Upper lobe of right lung (tissue), 1 donor: ENCODE results near the gene ZDHHC14. TPM values are rescaled to one million over a fixed set of nuclear protein-coding genes. Genes with fewer than 3 reads are reported as not detected.

Experiments
- ATAC-seq: fragments of 200-7000 bp; cut with Tn5 transposase; one replicate; pipeline ENCODE4 v1.9.1; 2020; ENCODE audit warnings: mild to moderate bottlenecking, moderate library complexity
- DNase-seq: peaks from one replicate; pipeline ENCODE4 v3.0.0-alpha.2; 2020
- H3K27ac ChIP-seq: fragments of 200-600 bp; one replicate; pipeline ENCODE4 v1.8.0; 2022
- H3K27me3 ChIP-seq: fragments of 200-600 bp; one replicate; pipeline ENCODE4 v1.8.0; 2022; ENCODE audit warnings: mild to moderate bottlenecking
- H3K36me3 ChIP-seq: fragments of 200-600 bp; one replicate; pipeline ENCODE4 v1.8.0; 2022
- H3K4me1 ChIP-seq: fragments of 200-600 bp; one replicate; pipeline ENCODE4 v1.8.0; 2022
- H3K4me3 ChIP-seq: fragments of 200-600 bp; one replicate; pipeline ENCODE4 v1.8.0; 2022; ENCODE audit warnings: mild to moderate bottlenecking
- H3K9me3 ChIP-seq: fragments of 200-600 bp; one replicate; pipeline ENCODE4 v1.8.0; 2022
- CTCF ChIP-seq: fragments of 200-600 bp; IDR thresholded peaks from one replicate; pipeline ENCODE4 v1.8.0; 2022; ENCODE audit warnings: antibody characterized with exemption
- intact Hi-C: fragments of 100-400 bp; cut with DNase I; formaldehyde crosslinking; loops from one replicate; pipeline ENCODE4 v1.11.0; 2022
- total RNA-seq: library from RNA; stranded (reverse); fragmentation: NEBNext Ultra II Directional; extraction: Animal tissue kit (Norgen Biotek cat#: 25700); gene quantifications from one replicate; pipeline ENCODE4 v1.2.1, GENCODE V29; 2021
- donor health status: DM: no; HTN: yes; CAD: no; lungs with severe emphysema.

Gene ZDHHC14
- total RNA-seq, 1 donor from 2014 or later: 12.2 TPM

GRCh38 chr6:157488716-157489118 lies 107.7 kb downstream of the ZDHHC14 start:
- no peak overlapping the region for H3K4me3 ChIP-seq

DNA sequence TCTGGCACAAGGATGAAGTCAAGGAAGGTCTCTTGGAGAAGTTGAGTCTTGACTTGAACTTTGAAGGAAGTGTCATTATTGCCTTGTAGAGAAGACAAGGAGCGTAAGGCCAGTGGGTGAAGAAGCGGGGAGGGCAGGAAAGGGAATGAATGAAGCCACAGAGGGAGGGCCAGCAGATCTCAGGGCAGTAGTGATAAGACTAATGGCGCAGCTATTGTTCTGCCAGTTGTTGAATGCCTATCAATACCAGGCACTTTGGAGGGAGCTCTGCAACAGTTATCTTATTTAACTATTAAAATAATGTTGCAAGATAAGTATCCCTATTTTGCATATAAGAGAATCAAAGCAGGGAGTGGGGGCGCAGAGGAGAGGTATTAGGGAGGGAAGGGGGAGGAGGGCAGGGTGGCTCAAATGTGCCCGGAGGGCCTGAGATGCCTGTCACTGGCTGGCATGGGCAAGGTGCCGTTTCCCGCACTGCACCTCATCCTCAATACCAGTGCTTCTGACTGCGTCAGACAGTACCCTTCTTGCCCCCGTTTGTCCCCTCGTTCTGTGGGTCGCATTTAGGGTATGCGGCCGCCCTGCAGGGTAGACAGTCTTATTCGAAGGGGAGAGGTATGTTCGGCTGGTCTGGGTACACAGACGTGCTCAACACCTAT lies 109.8 kb downstream of the ZDHHC14 start:
- intact Hi-C loops: no loop called here
- no peaks in the 10 kb centered on the region for H3K36me3 ChIP-seq
- no peak for ATAC-seq
- DNase-seq: no peak
- H3K9me3 ChIP-seq: no peaks in the 10 kb centered on the region
- peaks cover 3% of the 10 kb centered on the region for H3K27me3 ChIP-seq
- H3K4me1 ChIP-seq: no peaks in the 10 kb centered on the region
- no peak overlapping the region for H3K4me3 ChIP-seq
- no peak overlapping the region for H3K27ac ChIP-seq
- TF ChIP-seq CTCF: no peak

More at GRCh38 chr6:157488716-157489118, 107.7 kb downstream of the ZDHHC14 start:
- H3K27me3 ChIP-seq: peaks cover 3% of the 10 kb centered on the region
- H3K4me1 ChIP-seq: no peaks in the 10 kb centered on the region
- TF ChIP-seq CTCF: no peak
- no peaks in the 10 kb centered on the region for H3K36me3 ChIP-seq
- H3K9me3 ChIP-seq: no peaks in the 10 kb centered on the region
- DNase-seq (no peak), ATAC-seq (no peak)
- intact Hi-C loops: no loop called here
- H3K27ac ChIP-seq: no peak overlapping the region

DNA sequence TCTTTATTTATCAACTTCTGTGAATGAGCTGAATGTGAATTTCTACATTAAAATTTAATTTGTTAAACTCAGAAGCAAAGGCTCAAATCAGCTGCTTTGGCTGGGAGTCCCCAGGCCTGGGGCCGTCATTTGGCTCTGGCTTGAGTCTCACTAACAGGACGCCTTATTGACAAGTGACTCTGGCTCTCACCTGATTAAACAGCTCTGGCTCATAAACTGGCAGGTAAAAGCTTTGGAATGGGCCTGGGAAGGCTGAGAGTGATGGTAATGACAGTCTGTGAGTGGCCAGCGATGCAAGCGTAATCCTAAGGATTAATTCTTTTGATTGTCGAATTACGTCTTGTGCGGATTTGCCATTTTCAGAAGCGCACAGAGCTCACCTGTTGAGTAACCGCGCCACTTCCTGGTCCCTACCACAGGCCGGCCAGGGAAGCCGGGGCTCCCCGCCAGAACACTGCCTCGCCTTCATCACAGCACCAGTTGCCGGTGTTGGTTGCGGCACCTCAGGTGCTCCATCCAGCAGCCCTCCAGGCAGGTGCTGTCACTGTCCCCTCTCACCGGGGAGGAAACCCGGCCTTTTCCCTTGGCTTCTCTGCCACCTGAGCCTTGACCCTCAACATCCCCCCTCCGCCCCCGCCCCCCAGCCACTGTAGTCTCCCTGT lies 110.7 kb downstream of the ZDHHC14 start:
- no peaks in the 10 kb centered on the region for H3K9me3 ChIP-seq
- no peak overlapping the region for H3K4me3 ChIP-seq
- no peaks in the 10 kb centered on the region for H3K36me3 ChIP-seq
- no peak for ATAC-seq
- H3K27ac ChIP-seq: no peak overlapping the region
- TF ChIP-seq CTCF: no peak
- intact Hi-C loops: no loop called here
- H3K27me3 ChIP-seq: peaks cover 3% of the 10 kb centered on the region
- H3K4me1 ChIP-seq: no peaks in the 10 kb centered on the region
- no peak for DNase-seq

DNA sequence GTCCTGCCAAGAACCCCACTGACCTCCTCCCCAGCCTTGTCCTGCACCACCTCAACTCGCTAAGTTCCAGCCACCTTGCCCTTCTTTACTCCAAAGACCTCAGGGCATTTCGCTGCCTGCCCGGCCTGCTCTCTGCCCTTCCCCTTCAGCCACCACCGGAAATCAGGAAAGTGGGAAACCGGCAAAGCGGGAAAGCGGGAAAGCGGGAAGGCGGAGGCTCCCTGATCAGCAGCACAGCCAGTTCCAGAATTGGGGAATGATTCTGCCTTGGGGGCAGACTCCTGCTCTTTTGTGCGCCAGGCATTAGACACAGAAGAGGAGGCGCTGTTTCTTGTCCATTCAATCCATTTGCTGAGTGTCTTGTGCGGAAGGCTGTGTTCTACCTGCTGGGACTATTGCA lies 111.3 kb downstream of the ZDHHC14 start:
- Histone ChIP-seq H3K27ac (no peak overlapping the region), H3K4me1 (no peaks in the 10 kb centered on the region), H3K4me3 (no peak overlapping the region), H3K9me3 (no peaks in the 10 kb centered on the region), H3K27me3 (peaks cover 3% of the 10 kb centered on the region), H3K36me3 (no peaks in the 10 kb centered on the region)
- TF ChIP-seq CTCF: no peak
- intact Hi-C loops: no loop called here
- DNase-seq: no peak
- no peak for ATAC-seq

DNA sequence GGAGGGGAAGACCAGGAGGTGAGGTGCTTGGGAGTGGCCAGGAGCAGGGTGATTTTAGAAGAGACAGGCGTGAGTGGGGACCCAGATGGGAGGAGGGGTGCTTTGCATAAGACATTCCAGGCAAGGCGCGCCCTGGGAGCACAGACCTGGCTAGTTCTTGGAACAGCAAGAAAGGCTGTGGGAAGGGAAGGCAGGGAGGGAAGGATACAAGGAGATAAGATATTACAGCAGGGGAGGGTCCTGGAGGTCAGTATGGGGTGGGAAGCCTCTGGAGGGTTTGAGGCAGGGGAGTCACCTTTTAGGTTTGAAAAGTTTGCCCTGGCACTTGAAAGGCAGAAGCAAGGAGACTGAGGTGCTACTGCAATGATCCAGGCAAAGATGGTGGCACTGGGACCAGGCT lies 111.8 kb downstream of the ZDHHC14 start:
- no peaks in the 10 kb centered on the region for H3K4me1 ChIP-seq
- intact Hi-C loops: no loop called here
- H3K4me3 ChIP-seq: no peak overlapping the region
- ATAC-seq: no peak
- H3K9me3 ChIP-seq: no peaks in the 10 kb centered on the region
- no peaks in the 10 kb centered on the region for H3K36me3 ChIP-seq
- H3K27me3 ChIP-seq: peaks cover 3% of the 10 kb centered on the region
- no peak overlapping the region for H3K27ac ChIP-seq
- TF ChIP-seq CTCF: no peak
- no peak for DNase-seq
